Suppressor macrophage (primary cell): ENCODE measurements around the gene ANKRD28.
"Not testable (repeated sequence)": the region's sequence is repeated elsewhere in the genome, so short reads cannot be mapped to it uniquely, and the experiment has no call there.

ENCODE experiments used
- DNase-seq, 4 experiments: peaks; one replicate each; pipeline ENCODE4 v3.0.0-alpha.2; 2020 to 2022
- total RNA-seq, 17 experiments: gene quantifications; one replicate each; lab custom pipeline; 2026; ENCODE audit warnings: mixed read lengths in 6 of 17, inconsistent platforms in 3 of 17; lab: John Stamatoyannopoulos, UW

ANKRD28 gene
- 24.5 to 200 (median 75.3) reads per million in 17 experiments for total RNA-seq

DNA sequence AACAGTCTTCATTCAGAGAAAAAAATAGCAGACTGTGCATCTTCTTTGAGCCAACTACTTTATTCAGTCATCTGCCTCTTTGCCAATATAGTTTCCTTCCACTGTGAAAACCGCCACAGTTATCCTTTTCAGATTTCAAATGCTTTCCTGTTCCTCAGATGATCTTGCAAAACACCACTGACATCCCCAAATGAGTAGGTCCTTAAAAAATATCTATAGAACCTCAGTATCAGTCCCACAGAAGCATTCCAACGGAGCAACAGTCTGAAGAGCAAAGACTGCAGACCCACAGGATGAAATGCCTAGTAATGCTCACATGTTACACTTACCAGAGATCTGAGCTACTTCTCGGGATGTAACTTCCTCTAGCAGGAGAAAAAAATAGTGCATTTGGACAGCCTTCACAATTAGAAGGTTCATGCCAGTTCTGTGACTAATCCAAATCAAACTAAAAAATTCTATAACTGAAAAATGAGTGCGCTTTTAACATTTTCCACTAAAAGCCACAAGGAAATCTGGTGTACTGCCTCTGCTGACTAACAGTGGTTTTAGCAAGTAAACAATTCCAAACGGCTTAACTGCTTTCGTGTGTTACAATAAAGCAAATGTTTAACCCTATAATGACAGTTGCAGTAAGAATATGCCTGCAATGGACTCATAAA, at the start of gene ANKRD28:
ANKRD28 (minus strand) TSS at position 338 of the 662 bp plus-strand sequence. CDS start 1,458 bp downstream, outside the sequence.
- DNase-seq, result peak; percentile 78 to 96 (median 86)

DNA sequence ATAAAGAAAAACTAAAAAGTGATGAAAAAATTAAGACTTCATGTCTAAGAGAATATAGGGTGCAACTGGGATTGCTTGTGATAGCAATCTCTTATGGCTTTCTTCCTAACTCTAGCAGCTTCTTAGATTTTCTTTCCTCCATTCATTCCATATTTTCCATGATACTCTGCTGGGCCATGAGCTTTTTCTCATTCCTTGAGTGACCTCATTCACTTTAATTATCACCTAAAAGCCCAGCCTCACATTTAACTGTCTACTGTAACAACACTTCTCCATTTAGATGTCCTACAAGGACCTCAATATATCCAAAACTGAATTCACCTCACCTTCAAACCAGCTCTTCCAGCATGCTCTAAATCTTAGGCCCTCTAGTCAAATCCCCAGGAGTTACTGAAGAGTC, 49.5 kb upstream of the ANKRD28 start:
- DNase-seq, result no peak

DNA sequence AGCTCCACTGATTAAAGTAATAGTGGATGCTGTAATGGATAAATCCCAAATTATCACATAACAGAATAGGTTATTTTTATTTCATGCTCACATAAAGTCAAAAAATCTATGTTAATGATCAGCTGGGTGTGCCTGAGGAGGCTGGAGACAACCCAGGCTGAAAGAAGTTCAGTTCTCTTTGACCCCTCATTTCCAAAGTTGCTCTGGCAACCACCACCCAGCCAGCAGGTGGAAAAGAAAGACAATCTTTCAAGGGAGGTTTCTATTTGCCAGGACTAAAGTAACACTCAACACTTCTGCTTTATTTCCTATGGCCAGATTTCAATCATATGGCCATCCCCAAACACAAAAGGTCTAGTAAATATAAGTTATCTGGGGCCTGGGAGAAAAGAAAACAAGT, 48.8 kb upstream of the ANKRD28 start:
- DNase-seq, result no peak

DNA sequence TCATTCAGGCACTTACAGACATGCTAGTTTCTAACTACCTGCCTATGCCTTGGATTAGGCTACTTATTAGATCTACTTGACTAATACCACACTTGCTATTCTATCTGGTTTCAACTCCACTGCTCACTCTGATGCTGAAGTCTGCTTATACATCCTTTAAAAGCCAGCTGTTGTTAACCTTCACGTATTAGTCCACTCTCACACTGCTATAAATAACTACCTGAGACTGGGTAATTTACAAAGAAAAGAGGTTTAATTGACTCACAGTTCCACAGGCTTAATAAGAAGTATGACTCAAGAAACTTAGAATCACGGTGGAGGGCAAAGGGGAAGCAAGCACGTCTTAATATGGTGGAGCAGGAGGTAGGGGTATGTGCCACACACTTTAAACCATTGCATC, 47.7 kb upstream of the ANKRD28 start:
- no peak for DNase-seq

DNA sequence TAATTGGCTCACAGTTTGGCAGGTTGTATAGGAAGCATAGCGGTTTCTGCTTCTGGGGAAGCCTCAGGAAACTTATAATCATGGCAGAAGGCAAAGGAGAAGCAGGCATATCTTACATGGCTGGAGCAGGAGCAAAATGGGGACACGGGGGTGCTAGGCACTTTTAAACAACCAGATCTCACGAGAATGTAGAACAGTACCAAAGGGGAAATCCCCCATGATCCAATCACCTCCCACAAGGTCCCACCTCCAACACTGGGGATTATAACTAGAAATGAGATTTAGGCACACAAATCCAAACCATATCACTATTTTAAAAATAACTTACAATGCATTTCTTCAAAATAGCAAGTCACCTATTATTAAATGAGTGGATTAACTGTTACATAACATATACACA, 47.1 kb upstream of the ANKRD28 start:
- DNase-seq, result peak in 1 of 4 experiments; percentile 0

DNA sequence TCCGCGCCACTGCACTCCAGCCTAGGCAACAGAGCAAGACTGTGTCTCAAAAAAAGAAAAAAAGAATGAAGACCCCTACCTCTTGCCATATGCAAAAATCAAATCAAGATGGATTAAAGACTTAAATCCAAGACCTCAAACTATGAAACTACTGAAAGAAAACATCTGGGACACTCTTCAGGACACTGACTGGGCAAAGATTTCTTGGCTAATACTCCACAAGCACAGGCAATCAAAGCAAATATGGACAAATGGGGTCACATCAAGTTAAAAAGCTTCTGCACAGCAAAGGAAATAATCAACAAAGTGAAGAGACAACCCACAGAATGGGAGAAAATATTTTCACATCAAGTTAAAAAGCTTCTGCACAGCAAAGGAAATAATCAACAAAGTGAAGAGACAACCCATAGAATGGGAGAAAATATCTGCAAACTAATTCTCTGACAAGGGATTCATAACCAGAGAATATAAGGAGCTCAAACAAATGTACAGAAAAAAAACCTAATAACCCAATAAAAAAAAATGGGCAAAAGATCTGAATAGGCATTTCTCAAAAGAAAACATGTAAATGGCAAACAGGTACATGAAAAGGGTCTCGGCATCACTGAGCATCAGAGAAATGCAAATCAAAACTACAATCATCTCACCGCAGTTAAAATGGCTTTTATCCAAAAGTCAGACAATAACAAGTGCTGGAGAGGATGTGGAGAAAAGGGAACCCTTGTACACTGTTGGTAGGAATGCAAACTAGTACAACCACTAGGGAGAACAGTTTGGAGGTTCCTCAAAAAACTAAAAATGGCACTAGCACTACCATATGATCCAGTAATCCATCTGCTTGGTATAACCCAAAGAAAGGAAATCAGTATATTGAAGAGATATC, 43.6 kb upstream of the ANKRD28 start:
- DNase-seq, result not testable (repeated sequence)

DNA sequence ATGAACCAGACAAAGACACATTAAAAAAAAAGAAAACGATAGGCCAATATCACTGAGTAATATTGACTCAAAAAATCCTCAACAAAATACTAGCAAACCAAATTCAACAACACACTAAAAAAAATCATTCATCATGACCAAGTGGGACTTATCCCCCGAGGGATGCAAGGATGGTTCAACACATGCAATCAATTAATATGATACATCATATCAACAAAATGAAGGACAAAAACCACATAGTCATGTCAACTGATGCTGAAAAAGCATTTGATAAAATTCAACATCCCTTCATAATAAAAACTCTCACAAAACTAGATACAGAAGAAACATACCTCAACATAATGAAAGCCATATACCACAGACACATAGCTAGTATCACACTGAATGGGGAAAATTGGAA, 41.8 kb upstream of the ANKRD28 start:
- no peak for DNase-seq

DNA sequence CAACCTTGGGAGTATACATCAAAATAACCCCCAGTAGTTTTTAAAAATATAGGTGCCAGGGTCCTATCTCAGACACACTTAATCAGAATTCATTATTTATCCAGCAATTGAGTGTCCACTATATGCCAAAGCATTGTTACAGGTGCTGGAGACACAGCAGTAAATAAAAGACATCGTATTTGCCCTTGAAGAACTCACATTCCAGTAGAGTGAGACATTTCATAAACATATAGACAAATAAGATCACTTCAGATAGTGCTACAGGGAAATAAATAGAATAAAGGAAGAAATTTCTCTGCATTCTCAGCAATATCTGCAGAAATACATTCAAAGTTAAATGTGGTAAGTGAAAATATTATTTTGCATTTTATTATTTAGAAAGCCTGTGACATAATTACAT, 34.1 kb upstream of the ANKRD28 start:
- no peak for DNase-seq

DNA sequence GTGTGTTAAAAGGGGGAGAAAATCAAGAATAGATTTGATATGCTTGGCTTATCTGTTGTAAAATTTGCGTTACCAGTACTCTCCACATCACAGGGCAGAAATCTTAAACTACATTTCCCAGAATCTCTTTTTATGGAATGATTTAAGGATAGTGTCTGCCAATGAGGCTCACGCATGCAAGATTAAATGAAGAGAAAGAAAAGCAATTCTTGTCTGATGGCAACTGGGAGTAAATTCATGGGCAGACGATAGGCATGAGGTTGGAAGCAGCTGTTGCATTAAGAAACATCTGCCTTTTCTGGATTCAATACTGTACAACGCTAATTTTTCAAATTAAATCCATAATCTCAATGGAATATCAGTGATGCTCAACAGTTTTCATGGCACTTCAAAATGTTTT, 27.2 kb upstream of the ANKRD28 start:
- DNase-seq, result no peak

DNA sequence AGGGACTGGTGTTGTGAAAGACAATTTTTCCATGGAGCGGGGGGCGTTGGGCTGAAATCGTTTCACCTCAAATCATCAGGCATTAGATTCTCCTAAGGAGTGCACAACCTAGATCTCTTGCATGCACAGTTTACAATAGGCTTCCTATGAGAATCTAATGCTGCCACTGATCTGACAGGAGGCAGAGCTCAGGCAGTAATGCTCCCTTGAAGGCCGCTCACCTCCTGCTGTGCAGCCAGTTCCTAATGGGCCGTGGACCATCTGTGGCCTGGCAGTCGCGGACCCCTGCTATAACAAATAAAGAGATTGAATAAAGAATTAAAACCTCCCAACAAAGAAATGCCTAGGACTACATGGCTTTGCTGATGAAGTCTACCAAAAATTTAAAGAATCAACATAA, 25.3 kb upstream of the ANKRD28 start:
- no peak for DNase-seq

DNA sequence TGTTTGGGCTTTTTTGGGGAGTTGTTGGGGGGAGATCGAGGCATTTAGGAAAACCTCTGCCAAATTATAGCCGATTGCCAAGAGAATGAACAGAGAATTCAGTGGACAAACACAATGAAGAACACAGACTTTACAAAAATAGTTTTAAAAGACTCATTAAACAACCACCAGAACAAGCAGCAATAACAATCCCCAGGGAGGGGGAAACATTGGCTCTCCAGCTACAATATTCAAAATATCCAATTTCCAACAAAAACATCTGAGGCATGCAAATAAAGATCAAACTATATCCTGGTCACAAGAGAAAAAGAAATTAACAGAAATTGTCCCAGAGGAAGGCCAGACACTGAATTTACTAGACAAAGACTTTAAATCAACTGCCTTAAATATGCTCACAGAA, 24.5 kb upstream of the ANKRD28 start:
- no peak for DNase-seq

DNA sequence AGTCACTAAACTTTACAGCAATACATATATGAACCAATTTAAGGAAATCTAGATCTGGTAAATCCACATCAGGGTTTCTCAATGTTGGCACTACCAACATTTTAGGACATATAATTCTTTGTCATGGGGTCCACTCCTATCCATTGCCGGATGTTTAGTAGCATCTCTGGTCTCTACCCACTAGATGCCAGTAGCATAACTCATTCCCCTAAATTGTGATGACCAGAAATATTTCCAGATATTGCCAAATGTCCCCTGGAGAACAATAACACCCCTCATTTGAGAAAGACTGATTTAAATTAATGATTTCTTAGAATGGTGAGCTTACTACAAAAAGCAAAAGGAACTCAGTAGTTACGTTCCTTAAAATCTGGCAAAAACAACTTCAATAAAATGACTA, 23.1 kb upstream of the ANKRD28 start:
- DNase-seq, result no peak

DNA sequence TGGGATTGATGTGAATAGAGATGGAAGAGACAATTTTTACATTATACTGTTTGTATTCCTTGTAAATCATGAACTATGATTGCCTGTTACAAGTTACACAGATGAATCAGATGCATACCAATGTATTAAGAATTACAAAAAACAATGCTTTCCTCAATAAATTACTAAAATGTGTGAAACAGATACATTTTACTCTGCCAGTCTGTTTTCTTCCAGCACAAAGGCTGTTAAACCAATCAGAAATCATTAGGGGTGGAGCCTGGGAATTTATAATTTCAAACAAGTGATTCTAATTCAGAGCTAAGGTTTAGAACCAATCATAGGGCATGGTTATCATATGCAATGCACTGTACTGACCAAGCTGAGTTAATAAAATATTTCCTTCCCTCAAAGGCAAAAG, 21.8 kb upstream of the ANKRD28 start:
- no peak for DNase-seq

DNA sequence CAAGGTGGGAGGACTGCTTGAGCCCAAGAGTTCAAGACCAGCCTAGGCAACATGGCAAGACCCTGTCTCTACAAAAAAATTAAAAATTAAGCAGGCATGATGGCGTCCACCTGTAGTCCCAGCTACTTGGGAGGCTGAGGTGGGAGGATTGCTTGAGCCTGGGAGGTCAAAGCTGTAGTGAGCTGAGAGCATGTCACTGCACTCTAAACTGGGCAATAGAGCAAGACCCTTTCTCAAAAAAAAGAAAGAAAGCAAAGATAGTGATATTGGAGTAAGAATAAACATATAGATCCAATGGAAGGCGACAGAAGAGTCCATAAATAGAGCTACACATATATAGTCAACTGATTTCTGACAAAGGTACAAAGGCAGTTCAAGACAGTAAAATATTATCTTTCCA, 21.3 kb upstream of the ANKRD28 start:
- DNase-seq, result no peak

DNA sequence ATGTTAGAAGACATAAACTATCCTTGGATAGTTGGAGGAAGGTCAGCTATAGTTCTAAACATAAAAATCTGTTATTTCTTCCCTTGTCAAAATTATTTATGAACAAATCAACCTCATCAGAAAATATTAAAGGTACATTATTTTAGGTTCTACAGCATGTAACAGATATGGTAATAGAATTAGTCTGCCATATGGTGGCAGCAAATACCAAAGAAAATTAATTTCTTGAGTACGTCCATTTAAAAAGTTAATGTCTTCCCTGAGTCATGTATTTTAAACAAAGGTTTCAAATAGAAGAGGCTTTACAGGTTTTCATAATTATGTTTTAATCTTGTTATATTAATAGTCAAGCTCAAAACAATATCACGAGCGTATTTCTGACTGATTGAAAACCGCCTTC, 17.9 kb upstream of the ANKRD28 start:
- DNase-seq, result peak in 3 of 4 experiments; percentile 42 to 72 (median 70)

DNA sequence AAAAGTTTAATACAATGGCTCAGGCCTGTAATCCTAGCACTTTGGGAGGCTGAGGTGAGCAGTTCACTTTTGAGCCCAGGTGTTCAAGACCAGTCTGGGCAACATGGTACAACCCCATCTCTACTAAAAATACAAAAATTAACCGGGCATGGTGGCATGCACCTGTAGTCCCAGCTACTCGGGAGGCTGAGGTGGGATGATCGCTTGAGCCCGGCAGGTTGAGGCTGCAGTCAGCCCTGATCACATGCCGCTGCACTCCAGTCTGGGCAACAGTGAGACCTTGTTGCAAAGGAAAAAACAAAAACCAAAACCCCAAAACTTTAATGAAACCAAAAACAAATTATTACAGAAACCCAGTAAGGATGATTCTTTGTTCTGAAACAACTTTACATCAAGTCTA, 15.3 kb upstream of the ANKRD28 start:
- DNase-seq, result not testable (repeated sequence)

DNA sequence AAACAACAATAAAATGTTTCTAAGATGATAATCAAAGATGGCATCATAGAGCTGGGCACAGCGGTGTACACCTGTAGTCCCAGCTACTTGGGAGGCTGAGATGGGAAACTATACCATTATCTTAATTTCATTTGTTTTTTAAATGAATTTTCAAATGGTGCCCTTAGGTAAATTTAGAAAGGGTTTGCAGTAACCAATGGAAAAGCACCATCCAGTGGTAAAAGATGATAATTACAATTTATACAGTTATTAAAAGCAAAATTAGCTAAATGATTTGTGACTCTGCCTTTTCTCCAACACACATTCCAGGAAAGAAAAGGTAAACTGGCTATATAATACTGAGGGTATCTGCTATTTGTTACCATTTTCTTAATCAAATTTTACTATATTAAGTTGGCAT, 14.4 kb upstream of the ANKRD28 start:
- DNase-seq, result peak in 2 of 4 experiments; percentile 55 to 76

DNA sequence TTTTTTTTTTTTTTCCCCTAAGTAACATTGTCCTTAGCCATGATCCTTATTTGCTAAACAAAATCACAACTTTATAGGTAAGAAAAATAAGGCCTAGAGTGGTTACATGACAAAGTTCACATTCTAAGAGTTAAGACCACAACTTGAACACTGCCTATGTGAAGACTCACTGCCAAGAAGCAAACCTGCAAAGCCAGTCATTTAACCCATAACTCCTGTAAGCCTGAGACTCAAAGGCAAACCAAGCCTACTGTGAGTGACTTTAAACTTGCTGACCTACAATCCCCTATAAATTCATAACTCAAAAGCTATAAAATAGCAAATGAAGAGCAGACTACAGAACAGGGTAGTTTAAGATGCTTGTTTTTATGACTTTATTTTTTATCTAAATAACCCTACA, 12.9 kb upstream of the ANKRD28 start:
- DNase-seq, result no peak

DNA sequence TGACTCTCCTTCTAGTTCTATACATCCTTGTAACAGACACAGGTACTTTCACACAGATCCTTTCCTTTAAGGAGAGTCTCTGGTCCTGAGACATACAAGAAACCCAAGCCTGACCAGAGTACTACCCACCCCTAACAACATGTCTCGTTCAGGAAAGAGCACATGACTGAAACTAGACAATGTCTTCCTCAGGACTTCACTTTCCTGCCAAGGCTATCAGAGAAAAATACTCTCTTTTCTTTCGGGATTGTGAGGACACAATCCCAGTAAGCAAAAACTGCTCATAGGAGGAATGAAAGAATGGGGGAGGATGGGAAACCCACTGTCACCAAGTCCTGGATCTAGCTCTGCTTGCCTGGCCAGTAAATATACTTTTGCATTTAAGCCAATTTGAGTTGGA, 11.5 kb upstream of the ANKRD28 start:
- no peak for DNase-seq

DNA sequence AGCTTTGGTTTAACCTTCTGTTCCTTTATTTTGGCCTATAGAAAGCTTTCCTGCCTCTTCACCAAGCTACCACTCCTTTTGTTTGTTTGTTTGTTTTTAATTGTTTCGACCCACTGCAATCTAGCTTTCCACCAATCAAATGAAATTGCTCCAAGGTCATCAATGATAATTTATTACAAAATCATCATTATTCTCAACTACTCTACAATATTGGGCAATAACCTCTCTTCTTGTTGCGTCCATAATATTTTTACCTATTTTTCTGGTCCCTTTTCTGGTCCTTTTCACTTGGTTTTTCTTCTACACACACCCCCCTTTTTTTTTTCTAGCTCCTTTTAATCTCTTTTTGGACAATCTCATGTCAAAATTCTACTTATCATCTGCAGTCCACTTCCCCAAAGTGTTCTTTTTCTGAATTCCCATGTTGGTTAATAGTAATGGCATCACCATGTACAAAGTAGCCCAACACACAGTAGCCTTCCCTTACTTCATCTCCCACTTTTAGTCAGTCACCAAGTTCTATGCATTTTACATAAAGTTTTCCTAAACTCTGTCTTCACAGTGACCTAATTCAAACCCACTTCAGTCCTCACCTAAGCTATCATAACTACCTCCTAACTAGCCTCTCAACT, 11.0 kb upstream of the ANKRD28 start:
- peak in 2 of 4 experiments; percentile 45 to 53 for DNase-seq

DNA sequence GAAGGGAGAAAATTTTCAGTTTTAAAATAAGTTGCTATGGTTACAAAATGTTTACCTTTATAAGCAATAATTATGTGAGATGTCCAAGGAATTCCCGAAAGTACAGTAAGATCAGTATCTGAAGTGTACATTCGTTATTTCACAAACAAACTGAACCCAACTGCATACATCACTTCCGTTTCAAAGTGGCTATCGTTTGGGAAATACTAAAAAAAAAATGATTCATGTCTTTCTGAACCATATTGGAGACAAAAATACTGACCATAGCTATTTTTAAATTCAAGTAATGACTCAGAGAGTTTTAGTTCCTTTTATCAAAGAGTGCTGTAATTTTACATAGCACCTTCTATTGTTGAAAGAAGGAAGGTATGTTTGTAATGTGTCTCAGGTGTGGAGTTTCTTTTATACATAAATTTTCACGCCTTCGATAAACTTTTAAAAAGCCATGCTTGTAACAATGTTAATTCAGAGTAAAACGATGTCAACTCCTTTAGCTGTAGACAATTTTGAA, 8.0 kb upstream of the ANKRD28 start:
- DNase-seq, result peak; percentile 31 to 91 (median 70)

DNA sequence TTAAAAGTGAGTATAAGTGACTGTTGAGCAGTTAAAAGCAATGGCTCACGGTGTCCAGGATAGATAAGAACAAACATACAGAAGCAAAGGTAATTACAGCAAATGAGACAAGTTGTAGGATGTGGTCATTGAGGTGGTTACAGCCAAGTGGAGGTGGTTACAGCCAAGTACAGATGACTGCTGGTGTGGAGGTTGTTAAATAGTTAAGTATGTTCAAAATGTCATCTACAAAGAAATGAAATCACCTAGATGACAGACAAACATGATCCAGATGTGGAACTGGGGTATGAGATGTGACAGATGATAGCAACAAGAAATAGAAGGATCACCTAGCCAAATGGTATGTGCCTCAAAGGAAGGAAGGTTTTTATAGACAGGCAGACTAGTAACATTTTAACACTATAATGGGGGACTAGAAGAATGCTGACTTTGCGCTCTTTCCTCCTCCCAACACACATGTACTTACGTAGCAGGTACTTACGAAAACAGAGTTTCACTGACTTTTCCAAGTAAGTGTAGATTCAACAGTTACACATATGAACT, 6.8 kb upstream of the ANKRD28 start:
- DNase-seq, result no peak

DNA sequence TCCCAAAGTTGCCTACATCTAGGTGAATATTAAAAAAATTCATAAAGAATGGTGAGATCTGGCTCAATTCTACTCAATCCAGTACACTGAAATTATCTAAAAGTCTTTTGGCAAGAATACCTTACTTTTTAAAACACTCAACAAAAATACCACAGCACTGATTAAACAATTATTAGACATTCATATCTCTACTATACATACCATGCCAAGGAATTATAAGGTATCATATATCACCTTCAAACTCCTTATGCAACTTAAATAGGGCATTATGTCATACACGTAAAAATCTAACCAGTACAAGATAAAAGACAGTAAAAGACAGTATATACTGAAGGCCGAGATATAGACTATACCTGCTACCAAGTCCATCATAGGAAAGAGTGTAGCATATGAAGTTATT, 6.1 kb upstream of the ANKRD28 start:
- DNase-seq, result no peak
